Middle frontal gyrus (tissue), 1 donor: Measurements from ENCODE around the gene STYXL1.
A peak's percentile ranks its signal among the peaks of the same experiment; 100 is the strongest.

Experiments used
- DNase-seq: peaks from one replicate; pipeline ENCODE4 v3.0.0-alpha.2; 2015; ENCODE audit warnings: low spot score; ENCODE audit errors: extremely low spot score

STYXL1 gene

DNA sequence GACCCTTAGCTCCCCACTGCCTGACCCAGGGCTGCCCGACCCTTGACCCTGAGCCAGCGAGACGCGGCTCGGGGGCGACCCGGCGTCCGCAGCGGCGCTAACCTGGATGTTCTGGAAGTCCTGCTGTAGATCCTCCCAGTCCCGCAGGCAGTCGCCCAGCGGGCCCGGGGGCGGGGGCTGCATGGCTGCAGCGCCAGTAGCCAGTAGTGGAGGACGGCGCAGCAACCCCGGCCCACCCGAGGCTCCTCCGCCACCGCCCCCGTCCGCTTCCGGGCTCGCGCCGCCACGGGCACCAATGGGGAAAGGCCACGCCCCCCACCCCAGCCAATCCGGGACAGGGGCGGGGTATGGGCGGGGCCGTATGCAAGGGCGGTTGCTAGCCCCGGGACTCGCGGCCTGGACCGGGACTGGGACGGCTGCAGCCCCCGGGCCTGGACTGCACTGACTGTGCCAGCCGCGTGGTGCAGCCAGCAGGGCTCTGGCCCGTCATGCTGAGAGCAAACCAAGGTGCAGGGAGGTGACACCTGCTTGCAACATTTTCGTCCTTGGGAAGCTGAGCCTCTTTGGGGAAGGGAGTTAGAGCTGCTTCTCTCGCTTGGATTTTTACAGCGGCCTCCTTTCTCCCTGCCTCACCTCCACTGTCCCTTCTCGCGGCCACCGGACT lies 53.3 kb downstream of the STYXL1 start, which contains the start of gene TMEM120A:
TSS of gene TMEM120A (minus strand) at position 208 of the 664 bp plus-strand sequence. CDS start at position 183, 25 bp downstream.
- peak; percentile 90 for DNase-seq

DNA sequence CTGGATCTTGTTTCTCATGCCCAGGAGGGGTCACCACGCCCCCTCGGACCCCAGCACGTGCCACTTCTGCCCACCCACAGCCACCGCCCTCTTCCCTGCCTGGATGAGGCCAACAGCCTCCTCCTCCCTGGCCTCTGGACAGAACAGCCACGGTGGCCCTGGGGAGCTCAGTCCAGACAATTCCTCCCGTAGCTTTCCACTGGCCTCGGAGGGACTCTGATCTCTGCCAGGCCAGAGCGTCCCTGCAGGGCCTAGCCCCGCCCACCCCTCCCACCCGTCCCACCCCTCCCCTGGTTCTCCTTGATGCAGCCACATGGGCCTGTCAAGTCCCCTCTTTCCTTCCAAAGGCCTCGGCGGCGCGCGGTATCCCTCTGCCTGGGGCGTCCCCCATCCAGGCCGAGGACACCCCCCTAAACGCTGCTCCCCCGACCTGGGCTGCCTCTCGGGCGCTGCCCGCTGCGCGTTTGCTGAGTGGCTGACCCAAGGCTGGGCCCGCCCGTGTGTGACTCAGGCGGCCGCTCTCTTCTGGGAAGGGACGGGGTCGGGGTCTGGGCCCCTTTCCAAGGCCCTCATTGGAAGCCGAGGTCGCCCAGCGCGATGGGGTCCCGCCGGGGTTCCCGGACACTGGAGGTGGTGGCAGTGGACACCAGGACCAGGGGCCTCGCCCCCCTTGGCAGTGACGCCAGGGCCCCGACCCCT lies 54.0 kb downstream of the STYXL1 start:
- no peak for DNase-seq

GRCh38 chr7:75992083-75992755 lies 55.6 kb downstream of the STYXL1 start:
- no peak for DNase-seq

DNA sequence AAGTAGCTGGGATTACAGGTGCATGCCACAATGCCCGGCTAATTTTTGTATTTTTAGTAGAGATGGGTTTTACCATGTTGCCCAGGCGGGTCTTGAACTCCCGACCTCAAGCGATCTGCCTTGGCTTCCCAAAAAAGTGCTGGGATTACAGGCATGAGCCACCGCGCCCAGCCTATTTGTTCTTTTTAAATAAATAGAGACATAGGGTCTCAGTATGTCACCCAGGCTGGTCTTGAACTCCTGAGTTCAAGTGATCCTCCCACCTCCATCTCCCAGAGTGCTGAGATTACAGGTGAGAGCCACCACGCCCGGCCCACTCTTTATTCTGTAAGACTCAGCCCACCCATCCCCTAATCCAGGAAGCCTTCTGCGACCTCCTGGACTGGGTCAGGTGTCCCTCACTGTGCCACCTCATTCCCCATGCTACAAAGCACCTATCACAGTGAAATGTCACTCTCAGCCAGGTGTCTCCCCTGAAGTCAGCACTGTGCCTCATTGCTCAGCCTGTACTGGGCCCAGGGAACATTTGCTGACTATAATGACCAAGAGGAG lies 56.2 kb downstream of the STYXL1 start:
- DNase-seq = no peak

DNA sequence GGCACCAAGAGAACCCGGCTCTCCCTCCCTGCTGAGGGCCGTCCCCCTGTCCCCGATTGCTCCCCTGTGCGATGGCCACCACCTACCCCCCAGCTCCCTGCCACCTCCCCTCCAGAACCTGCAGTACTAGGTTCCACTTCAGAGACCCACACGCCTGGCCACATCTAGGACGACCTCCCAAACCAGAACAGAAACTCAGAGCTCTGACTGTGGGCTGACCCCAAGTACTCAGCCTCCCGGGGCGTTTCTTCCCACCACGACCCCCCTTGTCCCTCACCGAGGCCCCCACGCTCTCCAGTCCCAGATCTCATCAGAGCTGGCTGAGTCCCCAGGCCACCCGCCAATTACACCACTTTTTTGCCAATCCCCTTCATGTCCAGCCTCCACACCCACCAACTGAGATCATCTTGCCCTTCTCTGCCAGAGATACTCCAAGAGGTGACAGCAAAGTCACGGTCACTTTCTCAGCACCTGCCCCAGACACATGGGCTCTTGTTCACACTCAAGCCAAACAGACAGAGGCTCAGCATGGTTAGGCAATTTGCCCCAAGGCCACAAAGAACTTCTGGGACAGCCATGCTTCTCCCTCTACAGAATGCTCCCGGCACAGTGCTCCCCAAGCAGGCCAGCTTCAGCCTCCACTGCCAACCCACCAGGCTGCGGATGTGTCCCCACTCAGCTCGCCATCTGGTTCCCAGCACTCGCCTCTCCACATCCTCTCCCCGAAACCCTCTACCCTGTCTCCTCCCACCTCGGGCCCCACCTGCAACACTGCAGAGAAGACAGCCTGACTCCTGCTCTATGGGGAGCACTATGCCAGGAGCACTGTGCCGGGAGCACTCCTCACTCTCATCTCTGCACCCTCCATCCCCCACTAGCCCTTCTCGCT lies 58.1 kb downstream of the STYXL1 start:
- no peak for DNase-seq

DNA sequence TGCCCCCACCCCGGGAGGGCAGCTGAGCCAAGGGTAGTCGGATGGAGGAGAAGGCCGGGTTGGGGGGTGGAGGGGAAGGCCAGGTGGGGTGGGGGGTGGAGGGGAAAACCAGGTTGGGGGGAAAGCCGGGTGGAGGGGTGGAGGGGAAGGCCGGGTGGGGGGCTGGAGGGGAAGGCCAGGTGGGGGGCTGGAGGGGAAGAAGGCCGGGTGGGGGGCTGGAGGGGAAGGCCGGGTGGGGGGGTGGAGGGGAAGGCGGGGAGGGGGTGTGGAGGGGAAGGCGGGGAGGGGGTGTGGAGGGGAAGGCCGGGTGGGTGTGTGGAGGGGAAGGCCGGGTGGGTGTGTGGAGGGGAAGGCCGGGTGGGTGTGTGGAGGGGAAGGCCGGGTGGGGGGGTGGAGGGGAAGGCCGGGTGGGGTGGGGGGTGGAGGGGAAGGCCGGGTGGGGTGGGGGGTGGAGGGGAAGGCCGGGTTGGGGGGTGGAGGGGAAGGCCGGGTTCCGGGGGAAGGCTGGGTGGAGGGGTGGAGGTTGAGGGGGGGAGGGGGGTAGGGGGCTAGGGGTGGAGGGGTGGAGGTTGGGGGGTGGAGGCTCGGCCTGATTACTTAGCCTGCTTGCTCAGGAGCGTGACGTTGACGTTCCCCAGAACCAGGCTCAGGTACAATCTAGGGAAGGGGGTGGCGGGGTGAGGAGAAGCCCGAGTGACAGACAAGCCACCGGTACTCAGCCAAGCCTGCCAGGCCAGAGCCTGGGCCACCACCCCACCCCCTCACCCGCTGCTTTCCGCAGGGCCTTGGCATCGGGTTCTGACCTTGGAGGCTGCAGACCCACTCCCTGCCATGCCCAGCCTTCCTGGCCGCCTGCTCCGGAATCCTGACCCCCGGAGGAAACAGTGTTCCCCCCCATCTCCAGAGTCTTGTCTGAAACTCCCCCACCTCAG lies 59.0 kb downstream of the STYXL1 start:
- no peak for DNase-seq

- no peak for DNase-seq
Observed at GRCh38 chr7:75987805-75988567, 59.8 kb downstream of the STYXL1 start.

DNA sequence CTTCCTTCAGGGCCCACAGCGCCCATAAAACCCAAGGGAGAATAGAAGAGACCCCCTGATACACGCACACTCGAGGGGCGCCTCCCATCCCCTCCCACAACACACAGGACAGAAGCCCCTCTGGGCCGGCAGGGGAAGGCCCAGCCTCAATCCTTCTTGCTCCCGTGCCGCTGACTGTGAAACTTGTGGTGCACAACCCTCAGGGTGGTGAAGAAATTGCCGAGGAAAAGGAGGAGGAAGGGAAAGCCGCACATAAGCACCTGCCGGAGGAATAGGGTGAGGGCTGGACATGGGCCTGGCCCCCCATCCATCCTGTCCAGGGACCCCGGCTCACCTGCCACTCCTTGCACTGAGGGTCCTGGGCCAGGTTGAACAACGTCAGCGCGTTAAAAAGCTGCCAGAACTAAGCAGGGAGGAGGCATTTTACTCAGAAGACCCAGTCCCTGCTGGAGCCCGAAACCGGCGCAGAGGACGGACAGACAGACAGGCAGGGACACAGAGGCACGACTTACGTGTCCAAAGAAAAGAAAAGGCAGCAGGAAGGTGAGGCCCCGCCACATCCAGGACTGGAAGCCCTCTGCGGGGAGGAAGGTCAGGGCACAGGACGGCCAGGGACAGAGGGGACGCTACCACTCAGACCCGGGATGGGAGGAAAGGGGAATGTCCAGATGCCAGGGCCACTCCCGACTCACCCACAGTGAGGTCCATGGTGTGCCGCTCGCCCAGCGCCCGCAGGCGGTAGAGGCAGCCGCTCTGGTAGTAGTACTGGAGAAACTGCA lies 60.6 kb downstream of the STYXL1 start:
- no peak for DNase-seq

DNA sequence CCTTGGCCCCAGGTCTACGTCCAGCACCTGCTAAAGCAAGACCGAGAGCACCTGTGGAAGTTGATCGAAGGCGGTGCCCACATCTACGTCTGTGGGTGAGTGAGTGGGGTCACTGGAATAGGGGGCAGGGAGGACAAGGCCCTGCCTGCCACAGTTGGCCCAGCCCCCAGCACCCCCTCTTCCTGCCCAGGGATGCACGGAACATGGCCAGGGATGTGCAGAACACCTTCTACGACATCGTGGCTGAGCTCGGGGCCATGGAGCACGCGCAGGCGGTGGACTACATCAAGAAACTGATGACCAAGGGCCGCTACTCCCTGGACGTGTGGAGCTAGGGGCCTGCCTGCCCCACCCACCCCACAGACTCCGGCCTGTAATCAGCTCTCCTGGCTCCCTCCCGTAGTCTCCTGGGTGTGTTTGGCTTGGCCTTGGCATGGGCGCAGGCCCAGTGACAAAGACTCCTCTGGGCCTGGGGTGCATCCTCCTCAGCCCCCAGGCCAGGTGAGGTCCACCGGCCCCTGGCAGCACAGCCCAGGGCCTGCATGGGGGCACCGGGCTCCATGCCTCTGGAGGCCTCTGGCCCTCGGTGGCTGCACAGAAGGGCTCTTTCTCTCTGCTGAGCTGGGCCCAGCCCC lies 61.5 kb downstream of the STYXL1 start:
- no peak for DNase-seq

DNA sequence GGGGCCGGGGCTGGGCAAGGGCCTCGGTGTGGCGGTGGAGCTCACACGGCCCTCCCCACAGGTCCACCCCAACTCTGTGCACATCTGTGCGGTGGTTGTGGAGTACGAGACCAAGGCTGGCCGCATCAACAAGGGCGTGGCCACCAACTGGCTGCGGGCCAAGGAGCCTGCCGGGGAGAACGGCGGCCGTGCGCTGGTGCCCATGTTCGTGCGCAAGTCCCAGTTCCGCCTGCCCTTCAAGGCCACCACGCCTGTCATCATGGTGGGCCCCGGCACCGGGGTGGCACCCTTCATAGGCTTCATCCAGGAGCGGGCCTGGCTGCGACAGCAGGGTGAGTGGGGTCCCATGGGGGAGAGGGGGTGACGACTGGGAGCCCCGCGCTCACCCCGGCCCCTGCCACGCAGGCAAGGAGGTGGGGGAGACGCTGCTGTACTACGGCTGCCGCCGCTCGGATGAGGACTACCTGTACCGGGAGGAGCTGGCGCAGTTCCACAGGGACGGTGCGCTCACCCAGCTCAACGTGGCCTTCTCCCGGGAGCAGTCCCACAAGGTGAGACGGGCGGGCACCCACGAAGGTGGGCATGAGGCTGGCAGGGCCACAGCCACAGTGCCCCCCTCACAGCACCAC lies 62.2 kb downstream of the STYXL1 start:
- no peak for DNase-seq

DNA sequence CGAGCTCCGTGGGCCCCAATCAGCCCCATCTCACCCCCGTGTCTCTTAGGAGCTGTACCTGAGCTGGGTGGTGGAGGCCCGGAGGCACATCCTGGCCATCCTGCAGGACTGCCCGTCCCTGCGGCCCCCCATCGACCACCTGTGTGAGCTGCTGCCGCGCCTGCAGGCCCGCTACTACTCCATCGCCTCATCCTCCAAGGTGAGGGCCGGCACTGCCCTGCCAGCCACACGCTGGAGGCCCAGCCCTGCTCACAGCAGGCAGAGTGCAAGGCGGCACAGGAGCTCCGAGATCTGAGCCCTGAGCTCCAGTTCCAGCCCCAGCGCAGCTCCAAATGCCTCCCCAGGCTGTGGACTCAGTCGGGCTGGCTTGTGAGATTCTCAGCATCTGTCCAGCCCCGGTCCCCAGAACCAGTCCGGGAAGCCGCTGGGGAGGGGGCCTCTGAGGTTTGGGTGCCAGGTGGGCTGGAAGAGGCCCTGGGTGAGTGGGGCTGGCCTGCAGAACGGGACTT lies 62.7 kb downstream of the STYXL1 start:
- no peak for DNase-seq

- no peak for DNase-seq
Observed at GRCh38 chr7:75984130-75985008, 63.4 kb downstream of the STYXL1 start.

DNA sequence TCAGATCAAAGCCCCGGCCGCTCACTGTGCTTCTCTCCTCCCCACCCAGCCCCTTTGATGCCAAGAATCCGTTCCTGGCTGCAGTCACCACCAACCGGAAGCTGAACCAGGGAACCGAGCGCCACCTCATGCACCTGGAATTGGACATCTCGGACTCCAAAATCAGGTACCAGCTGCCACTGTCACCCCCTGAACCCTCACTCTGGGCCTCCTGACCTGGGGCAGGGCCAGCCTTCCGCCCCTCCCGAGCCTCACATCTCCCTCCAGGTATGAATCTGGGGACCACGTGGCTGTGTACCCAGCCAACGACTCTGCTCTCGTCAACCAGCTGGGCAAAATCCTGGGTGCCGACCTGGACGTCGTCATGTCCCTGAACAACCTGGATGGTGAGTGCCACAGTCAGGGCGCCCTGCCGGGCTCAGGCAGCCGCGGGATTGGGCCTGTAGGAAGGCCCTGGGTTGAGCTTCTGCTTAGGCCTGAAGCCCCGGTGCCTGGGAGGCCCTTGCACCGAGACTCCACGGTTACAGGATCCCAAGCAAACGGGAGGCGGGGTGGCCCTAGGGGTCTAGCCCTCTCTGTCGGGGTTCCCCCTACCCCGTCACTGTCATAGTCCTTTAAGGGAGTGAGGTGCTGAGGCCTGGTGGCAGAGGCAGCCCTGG lies 64.2 kb downstream of the STYXL1 start:
- DNase-seq = no peak

- DNase-seq = no peak
Observed at GRCh38 chr7:75982306-75983064, 65.3 kb downstream of the STYXL1 start.
